ENCODE data around the gene NUDC. TPM values are rescaled to one million over a fixed set of nuclear protein-coding genes. Genes with fewer than 3 reads are reported as not detected.

NUDC gene
- polyA plus RNA-seq, 1 experiment, result 40.7 TPM

DNA sequence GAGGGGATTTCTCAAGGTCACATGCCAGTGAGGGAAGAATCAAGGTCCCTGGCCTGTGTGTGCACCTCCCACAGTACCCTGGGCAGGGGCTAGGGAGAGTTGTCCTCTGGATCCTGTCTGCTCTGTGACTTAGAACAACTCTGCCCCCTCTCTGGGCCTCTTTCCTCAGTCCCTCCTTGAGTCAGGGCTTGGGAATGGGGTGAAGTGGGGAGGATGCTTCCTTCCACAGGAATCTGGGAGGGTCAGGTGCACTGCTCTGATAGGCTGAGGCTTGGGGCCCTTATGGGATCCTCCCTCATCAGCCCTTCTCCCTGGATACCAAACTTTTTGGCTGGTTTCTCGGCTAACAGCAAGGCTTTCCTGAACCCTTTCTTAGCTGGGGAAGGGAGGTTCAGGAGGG, 74.5 kb downstream of the NUDC start:
- TF ChIP-seq, protein P1, sequence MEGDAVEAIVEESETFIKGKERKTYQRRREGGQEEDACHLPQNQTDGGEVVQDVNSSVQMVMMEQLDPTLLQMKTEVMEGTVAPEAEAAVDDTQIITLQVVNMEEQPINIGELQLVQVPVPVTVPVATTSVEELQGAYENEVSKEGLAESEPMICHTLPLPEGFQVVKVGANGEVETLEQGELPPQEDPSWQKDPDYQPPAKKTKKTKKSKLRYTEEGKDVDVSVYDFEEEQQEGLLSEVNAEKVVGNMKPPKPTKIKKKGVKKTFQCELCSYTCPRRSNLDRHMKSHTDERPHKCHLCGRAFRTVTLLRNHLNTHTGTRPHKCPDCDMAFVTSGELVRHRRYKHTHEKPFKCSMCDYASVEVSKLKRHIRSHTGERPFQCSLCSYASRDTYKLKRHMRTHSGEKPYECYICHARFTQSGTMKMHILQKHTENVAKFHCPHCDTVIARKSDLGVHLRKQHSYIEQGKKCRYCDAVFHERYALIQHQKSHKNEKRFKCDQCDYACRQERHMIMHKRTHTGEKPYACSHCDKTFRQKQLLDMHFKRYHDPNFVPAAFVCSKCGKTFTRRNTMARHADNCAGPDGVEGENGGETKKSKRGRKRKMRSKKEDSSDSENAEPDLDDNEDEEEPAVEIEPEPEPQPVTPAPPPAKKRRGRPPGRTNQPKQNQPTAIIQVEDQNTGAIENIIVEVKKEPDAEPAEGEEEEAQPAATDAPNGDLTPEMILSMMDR (IDR thresholded peaks at IDR 0.05; ENCODE audit: insufficient read depth, low read depth, low read length), result no peak
- Histone ChIP-seq H3K27me3 (ENCODE audit: control insufficient read depth, insufficient read depth, low read length) (no peaks in the 10 kb centered on the region), H3K36me3 (ENCODE audit: control insufficient read depth, insufficient read depth, low read length) (peaks cover 3% of the 10 kb centered on the region), H3K4me3 (ENCODE audit: low read depth, low read length) (peak overlapping the region; percentile 70)
- no peak for DNase-seq (ENCODE audit: low read depth)
- ChIA-PET CTCF (interaction anchor here (0.6 to 9.9 kb wide), 13 partner anchors 12 to 300 kb away, joined by 3 to 109 read pairs (median 6); no protein-coding TSS in a partner anchor), POLR2A (interaction anchor here (0.6 to 0.8 kb wide), 2 partner anchors 32 to 87 kb away, joined by 3 to 4 read pairs; no protein-coding TSS in a partner anchor)

Other genes starting within 250 kb of the NUDC start
- gene ARID1A, start 225.7 kb upstream of the NUDC start, polyA plus RNA-seq (2011; rRNA removed), result 9.3 and 16.0 TPM in 2 replicates
- gene PIGV, start 133.8 kb upstream of the NUDC start, polyA plus RNA-seq (2011; rRNA removed), result 25.7 and 28.0 TPM in 2 replicates
- gene ZDHHC18, start 95.1 kb upstream of the NUDC start, polyA plus RNA-seq (2011; rRNA removed), result 26.6 and 42.1 TPM in 2 replicates
- gene SFN, start 58.6 kb upstream of the NUDC start, polyA plus RNA-seq (2011; rRNA removed), result 0.20 TPM in 1 of 2 replicates, not detected in the other
- 35.3 and 44.9 TPM in 2 replicates for gene GPN2, start 31.5 kb upstream of the NUDC start, polyA plus RNA-seq (2011; rRNA removed)
- gene GPATCH3, start 21.3 kb upstream of the NUDC start, polyA plus RNA-seq (2011; rRNA removed), result 5.7 and 12.2 TPM in 2 replicates
- not detected in 2 replicates for gene NR0B2, start 7.8 kb upstream of the NUDC start, polyA plus RNA-seq (2011; rRNA removed)
- 0.04 TPM in 1 of 2 replicates, not detected in the other for gene KDF1, start 38.7 kb downstream of the NUDC start, polyA plus RNA-seq (2011; rRNA removed)
- 68.9 and 75.4 TPM in 2 replicates for gene TRNP1, start 71.9 kb downstream of the NUDC start, polyA plus RNA-seq (2011; rRNA removed)
- 1.7 and 3.9 TPM in 2 replicates for gene TENT5B, start 91.1 kb downstream of the NUDC start, polyA plus RNA-seq (2011; rRNA removed)
- gene SLC9A1, start 233.4 kb downstream of the NUDC start, polyA plus RNA-seq (2011; rRNA removed), result 12.3 and 18.9 TPM in 2 replicates